ACC112 (cell line): ENCODE data around the gene WDR86.

Experiments
- H2AFZ ChIP-seq: fragments of 200-600 bp; sonication (generic); one replicate; pipeline ENCODE4 v1.6.0; 2017; ENCODE audit warnings: antibody characterized with exemption, low read length; ENCODE audit not compliant: unreplicated experiment
- H3K27ac ChIP-seq: fragments of 200-600 bp; sonication (generic); 2 replicates; pipeline ENCODE4 v1.5.1; 2014; ENCODE audit warnings: low read depth, mild to moderate bottlenecking, antibody characterized with exemption, low read length, moderate library complexity
- H3K27me3 ChIP-seq: fragments of 200-600 bp; sonication (generic); 2 replicates; pipeline ENCODE4 v1.6.1; 2014; ENCODE audit warnings: mild to moderate bottlenecking, antibody characterized with exemption, low read length, moderate library complexity, mixed read lengths; ENCODE audit not compliant: insufficient read depth
- H3K36me3 ChIP-seq: fragments of 200-600 bp; sonication (generic); 2 replicates; pipeline ENCODE4 v1.6.1; 2016; ENCODE audit warnings: mild to moderate bottlenecking, antibody characterized with exemption, low read length, moderate library complexity, mixed read lengths; ENCODE audit not compliant: insufficient read depth
- H3K4me1 ChIP-seq: fragments of 200-600 bp; sonication (generic); one replicate; pipeline ENCODE4 v1.6.1; 2016; ENCODE audit warnings: low read length, mixed read lengths; ENCODE audit not compliant: insufficient read depth, unreplicated experiment, control insufficient read depth
- H3K4me3 ChIP-seq: fragments of 200-600 bp; sonication (generic); 2 replicates; pipeline ENCODE4 v1.5.1; 2014; ENCODE audit warnings: mild to moderate bottlenecking, low read depth, low read length
- H3K79me2 ChIP-seq: fragments of 200-600 bp; sonication (generic); one replicate; pipeline ENCODE4 v1.6.0; 2016; ENCODE audit warnings: low read length; ENCODE audit not compliant: control insufficient read depth, unreplicated experiment, insufficient read depth

Gene WDR86

DNA sequence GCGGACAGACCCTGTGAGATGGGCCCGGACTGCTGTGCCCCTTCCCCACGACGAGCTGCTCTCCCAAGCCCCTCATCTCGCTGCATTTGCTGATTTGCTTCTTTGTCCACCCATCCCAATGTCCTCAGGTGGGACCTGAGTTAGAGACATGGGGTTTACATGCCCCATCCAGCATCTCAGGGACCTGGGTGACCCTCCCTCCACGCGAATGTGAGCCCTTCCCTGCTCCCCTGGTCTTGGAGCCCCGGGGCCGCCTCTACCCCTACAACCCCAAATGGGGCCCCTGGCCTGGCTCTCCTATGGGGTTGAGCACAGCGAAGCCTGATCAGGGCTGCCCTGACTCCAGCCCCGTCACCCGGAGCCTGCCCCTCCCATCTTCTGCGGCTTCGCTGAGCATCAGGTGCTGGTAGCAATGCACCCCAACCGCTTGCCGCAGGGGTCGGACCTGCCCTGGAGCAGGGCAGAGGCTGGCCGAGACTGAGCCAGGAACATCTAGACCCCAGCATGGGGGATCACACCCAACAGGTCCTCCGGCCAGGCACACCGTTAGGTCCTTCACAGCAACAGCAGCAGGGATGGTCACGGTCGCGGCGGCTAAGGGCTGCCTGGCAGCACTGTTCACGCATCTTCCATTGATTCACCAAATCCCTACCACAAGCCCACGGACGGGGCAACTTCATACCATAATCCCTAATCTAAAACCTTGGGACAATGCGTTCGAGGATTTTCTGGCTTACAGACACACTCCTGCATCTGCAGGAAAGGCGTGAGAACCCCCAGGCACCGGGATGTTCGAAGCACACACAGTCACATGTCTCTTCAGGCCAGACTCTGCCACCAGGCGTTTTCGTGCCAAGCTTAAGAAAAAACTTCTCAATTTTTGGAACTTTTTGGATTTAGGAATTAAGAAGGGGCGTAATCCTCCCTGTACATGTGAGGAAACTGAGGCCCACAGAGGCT, 15.5 kb downstream of the WDR86 start:
- Histone ChIP-seq H3K27me3 (no peaks in the 10 kb centered on the region), H2AFZ (no peak overlapping the region), H3K4me3 (no peak overlapping the region), H3K27ac (no peak overlapping the region), H3K36me3 (no peaks in the 10 kb centered on the region), H3K79me2 (no peaks in the 10 kb centered on the region), H3K4me1 (peaks cover 6% of the 10 kb centered on the region)

GRCh38 chr7:151393031-151393977, 16.5 kb downstream of the WDR86 start:
- H2AFZ ChIP-seq, result no peak overlapping the region
- H3K27ac ChIP-seq, result no peak overlapping the region
- no peaks in the 10 kb centered on the region for H3K27me3 ChIP-seq
- H3K36me3 ChIP-seq, result no peaks in the 10 kb centered on the region
- peaks cover 6% of the 10 kb centered on the region for H3K4me1 ChIP-seq
- no peaks in the 10 kb centered on the region for H3K79me2 ChIP-seq
- no peak overlapping the region for H3K4me3 ChIP-seq

DNA sequence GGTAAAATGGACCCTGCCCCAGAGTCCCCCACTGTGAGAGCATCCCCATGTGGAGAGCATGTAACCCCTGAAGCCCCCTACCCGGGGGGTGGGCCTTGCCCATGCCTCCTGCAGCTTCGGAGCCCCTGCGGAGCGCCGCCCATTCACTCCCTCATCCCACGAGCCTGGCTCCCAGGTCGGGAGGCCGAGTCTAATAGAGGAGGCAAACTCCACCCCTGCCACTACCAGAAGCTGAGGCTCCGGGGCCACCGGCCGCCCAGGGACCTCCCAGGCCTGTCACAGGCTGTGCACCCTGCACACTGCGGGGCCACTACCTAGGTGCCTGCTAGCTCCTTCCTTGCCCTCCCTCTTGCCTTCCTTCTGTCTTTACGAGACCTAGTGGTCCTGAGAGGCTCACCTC, 17.4 kb downstream of the WDR86 start:
- H3K27ac ChIP-seq, result no peak overlapping the region
- peaks cover 6% of the 10 kb centered on the region for H3K4me1 ChIP-seq
- no peak overlapping the region for H2AFZ ChIP-seq
- H3K36me3 ChIP-seq, result no peaks in the 10 kb centered on the region
- H3K27me3 ChIP-seq, result no peaks in the 10 kb centered on the region
- H3K79me2 ChIP-seq, result no peaks in the 10 kb centered on the region
- no peak overlapping the region for H3K4me3 ChIP-seq

GRCh38 chr7:151392002-151392401, 17.8 kb downstream of the WDR86 start:
- H2AFZ ChIP-seq, result no peak overlapping the region
- H3K27ac ChIP-seq, result no peak overlapping the region
- no peak overlapping the region for H3K4me3 ChIP-seq
- H3K36me3 ChIP-seq, result no peaks in the 10 kb centered on the region
- no peaks in the 10 kb centered on the region for H3K79me2 ChIP-seq
- peaks cover 6% of the 10 kb centered on the region for H3K4me1 ChIP-seq
- no peaks in the 10 kb centered on the region for H3K27me3 ChIP-seq

GRCh38 chr7:151391358-151391730, 18.5 kb downstream of the WDR86 start:
- Histone ChIP-seq H3K4me1 (peaks cover 6% of the 10 kb centered on the region), H3K79me2 (no peaks in the 10 kb centered on the region), H3K36me3 (no peaks in the 10 kb centered on the region), H3K27me3 (no peaks in the 10 kb centered on the region), H3K4me3 (no peak overlapping the region), H2AFZ (no peak overlapping the region), H3K27ac (no peak overlapping the region)

DNA sequence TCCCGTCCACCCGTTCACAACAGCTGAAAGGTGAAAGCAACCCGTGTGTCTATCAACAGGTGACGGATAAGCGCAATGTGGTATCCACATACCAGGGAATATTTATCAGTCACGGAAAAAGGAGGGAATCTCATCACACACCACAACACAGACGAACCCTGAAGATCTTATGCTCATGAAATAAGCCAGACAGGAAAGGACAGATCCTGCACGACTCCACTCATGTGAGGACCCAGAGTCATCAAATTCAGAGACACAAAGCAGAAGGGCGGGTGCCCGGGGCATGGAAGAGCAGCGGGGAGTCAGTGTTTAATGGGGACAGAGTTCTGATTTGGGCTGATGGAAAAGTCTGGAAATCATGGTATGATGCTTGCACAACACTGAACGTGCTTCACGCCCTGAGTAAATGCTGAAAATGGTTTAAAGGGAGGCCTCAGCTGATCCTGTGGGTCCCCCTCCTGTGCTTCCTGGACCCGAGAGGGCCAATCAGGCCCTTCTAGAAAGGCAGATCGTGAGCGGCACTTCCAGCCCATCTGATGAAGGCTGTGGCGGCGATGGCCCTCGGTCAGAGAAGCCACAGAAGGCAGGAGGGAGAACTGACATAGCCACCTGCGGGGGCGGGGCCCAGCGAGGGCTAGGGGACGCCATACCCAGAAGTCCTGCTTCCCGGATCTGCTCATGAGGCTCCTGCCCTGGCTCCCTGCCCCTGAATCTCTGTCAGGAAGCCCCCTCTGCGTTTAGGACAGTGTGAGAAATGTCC, 19.1 kb downstream of the WDR86 start:
- Histone ChIP-seq H3K4me1 (peaks cover 6% of the 10 kb centered on the region), H3K79me2 (no peaks in the 10 kb centered on the region), H3K27me3 (no peaks in the 10 kb centered on the region), H3K36me3 (no peaks in the 10 kb centered on the region), H3K4me3 (no peak overlapping the region), H3K27ac (no peak overlapping the region), H2AFZ (no peak overlapping the region)

- H3K4me1 ChIP-seq, result peaks cover 6% of the 10 kb centered on the region
- no peak overlapping the region for H3K27ac ChIP-seq
- H3K36me3 ChIP-seq, result no peaks in the 10 kb centered on the region
- H2AFZ ChIP-seq, result no peak overlapping the region
- H3K79me2 ChIP-seq, result no peaks in the 10 kb centered on the region
- H3K27me3 ChIP-seq, result no peaks in the 10 kb centered on the region
- no peak overlapping the region for H3K4me3 ChIP-seq
Measured at GRCh38 chr7:151389768-151390597, 19.9 kb downstream of the WDR86 start.

DNA sequence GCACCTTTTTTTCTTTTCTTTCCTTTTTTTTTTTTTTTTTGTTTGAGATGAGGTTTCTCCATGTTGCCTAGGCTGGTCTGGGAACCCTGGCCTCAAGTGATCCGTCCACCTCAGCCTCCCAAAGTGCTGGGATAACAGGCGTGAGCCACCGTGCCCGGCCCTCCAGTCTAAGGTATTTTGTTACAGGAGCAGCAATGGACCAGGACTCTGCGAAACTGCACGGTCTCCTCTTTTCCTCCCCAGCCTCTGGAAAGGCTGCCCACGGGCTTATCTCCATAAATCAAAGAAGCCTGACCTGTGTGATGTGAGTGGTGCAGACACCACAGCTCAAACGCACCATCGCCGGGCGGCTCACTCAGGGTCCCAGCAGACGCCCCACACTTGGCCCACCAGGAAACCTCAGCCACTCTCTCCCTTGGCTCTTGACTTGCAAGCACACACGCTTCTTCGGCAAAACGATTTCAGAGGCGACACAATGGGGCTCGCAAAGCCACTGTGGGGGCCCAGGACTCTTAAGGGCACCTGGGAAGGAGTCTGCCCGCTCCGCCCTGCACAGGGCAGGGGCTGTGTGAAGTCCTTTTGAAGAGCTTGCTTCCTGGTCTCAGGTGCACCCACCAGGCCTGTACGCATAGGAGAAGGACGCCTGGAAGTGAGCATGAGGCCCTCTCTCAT, 20.6 kb downstream of the WDR86 start:
- Histone ChIP-seq H3K27me3 (peaks cover 6% of the 10 kb centered on the region; the same call in 1 of the 2 replicates), H2AFZ (no peak overlapping the region), H3K27ac (no peak overlapping the region)

GRCh38 chr7:151388430-151388829, 21.4 kb downstream of the WDR86 start:
- no peak overlapping the region for H2AFZ ChIP-seq
- peaks cover 8% of the 10 kb centered on the region; the same call in 1 of the 2 replicates for H3K27me3 ChIP-seq

More for the DNA sequence above, 20.6 kb downstream of the WDR86 start:
- Histone ChIP-seq H3K4me1 (peaks cover 6% of the 10 kb centered on the region), H3K79me2 (no peaks in the 10 kb centered on the region), H3K36me3 (no peaks in the 10 kb centered on the region), H3K4me3 (no peak overlapping the region)

More at GRCh38 chr7:151388430-151388829, 21.4 kb downstream of the WDR86 start:
- H3K27ac ChIP-seq, result no peak overlapping the region
- no peaks in the 10 kb centered on the region for H3K79me2 ChIP-seq
- H3K4me1 ChIP-seq, result peaks cover 4% of the 10 kb centered on the region
- H3K36me3 ChIP-seq, result no peaks in the 10 kb centered on the region
- no peak overlapping the region for H3K4me3 ChIP-seq
